ENCODE data around the gene PTPRF. TPM values are rescaled to one million over a fixed set of nuclear protein-coding genes. Genes with fewer than 3 reads are reported as not detected.

The PTPRF gene
- total and polyA plus RNA-seq, 2 donors: 26.0 to 40.6 TPM

DNA sequence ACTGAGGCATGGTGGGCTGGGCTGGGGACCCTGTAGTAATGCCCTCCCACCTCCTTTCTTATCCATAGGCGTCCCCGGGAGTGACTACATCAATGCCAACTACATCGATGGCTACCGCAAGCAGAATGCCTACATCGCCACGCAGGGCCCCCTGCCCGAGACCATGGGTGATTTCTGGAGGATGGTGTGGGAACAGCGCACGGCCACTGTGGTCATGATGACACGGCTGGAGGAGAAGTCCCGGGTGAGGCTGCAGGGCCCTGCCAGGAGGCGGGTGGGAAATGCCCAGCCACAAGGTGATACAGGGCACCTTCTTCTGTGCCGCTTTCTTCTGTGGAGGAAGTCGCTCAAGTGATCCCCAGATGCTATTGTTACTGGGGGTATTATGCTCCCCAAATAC, 87.0 kb downstream of the PTPRF start:
- no peaks in the 10 kb centered on the region for H3K27me3 ChIP-seq (ENCODE audit: control insufficient read depth in 2 of 2, insufficient read depth in 1 of 2, low read length in 1 of 2)
- H3K9me3 ChIP-seq (ENCODE audit: control insufficient read depth in 2 of 2, insufficient read depth in 1 of 2, low read length in 1 of 2): no peaks in the 10 kb centered on the region
- H3K36me3 ChIP-seq (ENCODE audit: control insufficient read depth in 2 of 2, insufficient read depth in 2 of 2, low read length in 1 of 2): no peaks in the 10 kb centered on the region
- no peak overlapping the region for H3K4me3 ChIP-seq (ENCODE audit: low read length in 2 of 2)
- H3K27ac ChIP-seq (ENCODE audit: low read depth in 1 of 2, low read length in 1 of 2): no peak overlapping the region
- DNase-seq (ENCODE audit: low read depth in 6 of 9, low spot score in 9 of 9): no peak
- WGBS: 97% methylated on average over 14 of the region's 14 CpGs
- no peaks in the 10 kb centered on the region for H3K4me1 ChIP-seq (ENCODE audit: control insufficient read depth in 2 of 2, insufficient read depth in 2 of 2, low read length in 2 of 2)

DNA sequence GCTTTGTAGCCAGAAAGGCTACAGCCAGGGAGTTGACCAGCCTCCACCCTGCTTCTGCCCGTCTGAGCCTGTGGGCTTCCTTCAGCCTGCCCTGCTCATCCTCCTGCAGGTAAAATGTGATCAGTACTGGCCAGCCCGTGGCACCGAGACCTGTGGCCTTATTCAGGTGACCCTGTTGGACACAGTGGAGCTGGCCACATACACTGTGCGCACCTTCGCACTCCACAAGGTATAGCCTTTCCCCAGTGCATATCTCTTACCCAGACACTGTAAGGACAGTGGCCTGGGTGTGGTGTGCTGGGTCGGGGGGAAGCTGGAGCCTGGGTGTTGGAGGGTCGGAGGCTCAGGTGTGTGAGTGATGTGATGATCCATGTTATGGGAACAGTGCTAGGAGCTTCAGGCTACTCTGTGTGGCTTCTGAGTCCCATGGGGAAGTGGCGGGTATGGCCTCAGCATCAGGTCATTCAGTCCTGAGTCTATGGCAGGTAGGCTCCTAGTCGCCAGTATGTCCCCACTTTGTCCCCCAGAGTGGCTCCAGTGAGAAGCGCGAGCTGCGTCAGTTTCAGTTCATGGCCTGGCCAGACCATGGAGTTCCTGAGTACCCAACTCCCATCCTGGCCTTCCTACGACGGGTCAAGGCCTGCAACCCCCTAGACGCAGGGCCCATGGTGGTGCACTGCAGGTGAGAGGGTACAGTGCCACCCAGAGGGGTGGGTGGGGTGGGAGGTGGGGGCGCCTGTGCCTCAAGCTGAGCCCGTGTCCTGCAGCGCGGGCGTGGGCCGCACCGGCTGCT, 88.0 kb downstream of the PTPRF start:
- Histone ChIP-seq H3K27ac (ENCODE audit: low read depth in 1 of 2, low read length in 1 of 2) (no peak overlapping the region), H3K4me3 (ENCODE audit: low read length in 2 of 2) (no peak overlapping the region), H3K36me3 (ENCODE audit: control insufficient read depth in 2 of 2, insufficient read depth in 2 of 2, low read length in 1 of 2) (no peaks in the 10 kb centered on the region), H3K27me3 (ENCODE audit: control insufficient read depth in 2 of 2, insufficient read depth in 1 of 2, low read length in 1 of 2) (no peaks in the 10 kb centered on the region), H3K9me3 (ENCODE audit: control insufficient read depth in 2 of 2, insufficient read depth in 1 of 2, low read length in 1 of 2) (no peaks in the 10 kb centered on the region), H3K4me1 (ENCODE audit: control insufficient read depth in 2 of 2, insufficient read depth in 2 of 2, low read length in 2 of 2) (no peaks in the 10 kb centered on the region)
- 98% methylated on average over 22 of the region's 22 CpGs for WGBS
- no peak for DNase-seq (ENCODE audit: low read depth in 6 of 9, low spot score in 9 of 9)

DNA sequence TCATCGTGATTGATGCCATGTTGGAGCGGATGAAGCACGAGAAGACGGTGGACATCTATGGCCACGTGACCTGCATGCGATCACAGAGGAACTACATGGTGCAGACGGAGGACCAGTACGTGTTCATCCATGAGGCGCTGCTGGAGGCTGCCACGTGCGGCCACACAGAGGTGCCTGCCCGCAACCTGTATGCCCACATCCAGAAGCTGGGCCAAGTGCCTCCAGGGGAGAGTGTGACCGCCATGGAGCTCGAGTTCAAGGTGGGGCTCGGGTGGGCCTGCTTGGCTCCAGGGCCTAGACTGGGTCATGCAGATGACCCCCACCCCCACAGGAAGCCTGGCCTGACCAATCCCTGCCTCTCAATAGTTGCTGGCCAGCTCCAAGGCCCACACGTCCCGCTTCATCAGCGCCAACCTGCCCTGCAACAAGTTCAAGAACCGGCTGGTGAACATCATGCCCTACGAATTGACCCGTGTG, 88.7 kb downstream of the PTPRF start:
- Histone ChIP-seq H3K27ac (ENCODE audit: low read depth in 1 of 2, low read length in 1 of 2) (no peak overlapping the region), H3K4me1 (ENCODE audit: control insufficient read depth in 2 of 2, insufficient read depth in 2 of 2, low read length in 2 of 2) (no peaks in the 10 kb centered on the region), H3K36me3 (ENCODE audit: control insufficient read depth in 2 of 2, insufficient read depth in 2 of 2, low read length in 1 of 2) (no peaks in the 10 kb centered on the region), H3K4me3 (ENCODE audit: low read length in 2 of 2) (no peak overlapping the region), H3K9me3 (ENCODE audit: control insufficient read depth in 2 of 2, insufficient read depth in 1 of 2, low read length in 1 of 2) (no peaks in the 10 kb centered on the region), H3K27me3 (ENCODE audit: control insufficient read depth in 2 of 2, insufficient read depth in 1 of 2, low read length in 1 of 2) (no peaks in the 10 kb centered on the region)
- WGBS: 98% methylated on average over 21 of the region's 21 CpGs
- no peak for DNase-seq (ENCODE audit: low read depth in 6 of 9, low spot score in 9 of 9)

DNA sequence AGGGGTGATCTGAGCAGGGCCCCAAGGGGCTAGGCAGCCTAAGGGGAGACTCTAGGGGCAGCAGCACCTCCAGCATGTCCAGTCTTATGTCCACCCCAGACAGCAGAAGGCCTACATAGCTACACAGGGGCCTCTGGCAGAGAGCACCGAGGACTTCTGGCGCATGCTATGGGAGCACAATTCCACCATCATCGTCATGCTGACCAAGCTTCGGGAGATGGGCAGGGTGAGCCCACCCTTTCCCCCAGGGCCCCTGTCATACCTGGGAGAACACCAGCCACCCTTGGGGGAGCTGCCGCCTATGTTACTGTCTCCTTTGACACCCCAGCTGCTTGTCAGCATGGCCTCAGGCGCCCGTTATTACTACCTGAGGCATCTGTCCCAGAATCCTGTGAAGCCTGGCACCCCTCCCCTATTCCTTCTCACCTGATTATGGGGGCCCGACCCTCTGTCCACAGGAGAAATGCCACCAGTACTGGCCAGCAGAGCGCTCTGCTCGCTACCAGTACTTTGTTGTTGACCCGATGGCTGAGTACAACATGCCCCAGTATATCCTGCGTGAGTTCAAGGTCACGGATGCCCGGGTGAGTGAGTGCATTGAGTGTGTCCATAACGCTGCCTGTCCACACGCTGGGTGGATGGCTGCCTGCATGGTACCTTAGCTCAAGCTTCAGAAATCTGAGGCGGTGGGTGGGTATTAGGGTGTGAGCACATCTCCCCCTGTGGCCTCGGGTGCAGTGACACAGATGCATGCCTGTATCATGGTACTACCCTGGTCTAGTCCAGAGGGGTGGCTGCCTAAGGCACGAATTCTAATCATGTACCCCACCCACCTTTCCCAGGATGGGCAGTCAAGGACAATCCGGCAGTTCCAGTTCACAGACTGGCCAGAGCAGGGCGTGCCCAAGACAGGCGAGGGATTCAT, 89.6 kb downstream of the PTPRF start:
- 96% methylated on average over 22 of the region's 22 CpGs for WGBS

DNA sequence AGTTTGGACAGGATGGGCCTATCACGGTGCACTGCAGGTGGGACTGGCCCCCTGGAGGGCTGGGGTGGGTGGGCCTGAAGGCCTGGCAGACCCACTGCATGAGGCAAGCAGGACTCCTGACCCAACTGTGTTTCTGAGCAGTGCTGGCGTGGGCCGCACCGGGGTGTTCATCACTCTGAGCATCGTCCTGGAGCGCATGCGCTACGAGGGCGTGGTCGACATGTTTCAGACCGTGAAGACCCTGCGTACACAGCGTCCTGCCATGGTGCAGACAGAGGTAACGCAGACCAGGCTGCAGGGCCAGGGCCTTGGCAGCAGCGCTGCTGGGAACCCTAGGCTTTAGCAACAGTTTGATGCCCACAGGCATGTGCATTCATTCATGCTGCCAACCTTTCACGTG, 90.3 kb downstream of the PTPRF start:
- Histone ChIP-seq H3K36me3 (ENCODE audit: control insufficient read depth in 2 of 2, insufficient read depth in 2 of 2, low read length in 1 of 2) (no peaks in the 10 kb centered on the region), H3K27ac (ENCODE audit: low read depth in 1 of 2, low read length in 1 of 2) (no peak overlapping the region), H3K4me1 (ENCODE audit: control insufficient read depth in 2 of 2, insufficient read depth in 2 of 2, low read length in 2 of 2) (no peaks in the 10 kb centered on the region), H3K4me3 (ENCODE audit: low read length in 2 of 2) (no peak overlapping the region), H3K9me3 (ENCODE audit: control insufficient read depth in 2 of 2, insufficient read depth in 1 of 2, low read length in 1 of 2) (no peaks in the 10 kb centered on the region), H3K27me3 (ENCODE audit: control insufficient read depth in 2 of 2, insufficient read depth in 1 of 2, low read length in 1 of 2) (no peaks in the 10 kb centered on the region)
- 97% methylated on average over 16 of the region's 16 CpGs for WGBS
- DNase-seq (ENCODE audit: low read depth in 6 of 9, low spot score in 9 of 9): no peak

More for the DNA sequence above, 89.6 kb downstream of the PTPRF start:
- no peak overlapping the region for H3K4me3 ChIP-seq (ENCODE audit: low read length in 2 of 2)
- no peaks in the 10 kb centered on the region for H3K36me3 ChIP-seq (ENCODE audit: control insufficient read depth in 2 of 2, insufficient read depth in 2 of 2, low read length in 1 of 2)
- H3K4me1 ChIP-seq (ENCODE audit: control insufficient read depth in 2 of 2, insufficient read depth in 2 of 2, low read length in 2 of 2): no peaks in the 10 kb centered on the region
- no peak for DNase-seq (ENCODE audit: low read depth in 6 of 9, low spot score in 9 of 9)
- no peaks in the 10 kb centered on the region for H3K27me3 ChIP-seq (ENCODE audit: control insufficient read depth in 2 of 2, insufficient read depth in 1 of 2, low read length in 1 of 2)
- no peak overlapping the region for H3K27ac ChIP-seq (ENCODE audit: low read depth in 1 of 2, low read length in 1 of 2)
- H3K9me3 ChIP-seq (ENCODE audit: control insufficient read depth in 2 of 2, insufficient read depth in 1 of 2, low read length in 1 of 2): no peaks in the 10 kb centered on the region

DNA sequence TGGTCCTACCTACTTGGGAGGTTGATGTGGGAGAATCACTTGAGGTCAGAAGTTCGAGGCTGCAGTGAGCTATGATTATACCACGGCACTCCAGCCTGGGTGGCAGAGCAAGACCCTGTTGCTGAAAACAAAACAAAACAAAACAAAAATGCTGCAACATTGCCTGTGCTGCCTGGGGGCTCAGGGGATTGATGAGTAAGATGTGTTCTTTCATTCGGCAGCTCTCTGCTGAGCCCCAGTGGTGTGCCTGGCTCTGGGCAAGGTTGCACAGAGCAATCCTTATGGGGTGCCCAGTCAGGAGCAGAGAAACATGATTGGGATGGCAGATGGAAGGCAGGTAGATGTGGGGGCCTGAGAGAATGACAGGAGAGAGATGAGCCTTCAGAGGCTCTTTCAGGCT, 90.7 kb downstream of the PTPRF start:
- 98% methylated on average over 3 of the region's 3 CpGs for WGBS
- H3K4me3 ChIP-seq (ENCODE audit: low read length in 2 of 2): no peak overlapping the region
- no peak overlapping the region for H3K27ac ChIP-seq (ENCODE audit: low read depth in 1 of 2, low read length in 1 of 2)
- no peaks in the 10 kb centered on the region for H3K9me3 ChIP-seq (ENCODE audit: control insufficient read depth in 2 of 2, insufficient read depth in 1 of 2, low read length in 1 of 2)
- H3K27me3 ChIP-seq (ENCODE audit: control insufficient read depth in 2 of 2, insufficient read depth in 1 of 2, low read length in 1 of 2): no peaks in the 10 kb centered on the region
- no peak for DNase-seq (ENCODE audit: low read depth in 6 of 9, low spot score in 9 of 9)
- H3K4me1 ChIP-seq (ENCODE audit: control insufficient read depth in 2 of 2, insufficient read depth in 2 of 2, low read length in 2 of 2): no peaks in the 10 kb centered on the region
- H3K36me3 ChIP-seq (ENCODE audit: control insufficient read depth in 2 of 2, insufficient read depth in 2 of 2, low read length in 1 of 2): no peaks in the 10 kb centered on the region

DNA sequence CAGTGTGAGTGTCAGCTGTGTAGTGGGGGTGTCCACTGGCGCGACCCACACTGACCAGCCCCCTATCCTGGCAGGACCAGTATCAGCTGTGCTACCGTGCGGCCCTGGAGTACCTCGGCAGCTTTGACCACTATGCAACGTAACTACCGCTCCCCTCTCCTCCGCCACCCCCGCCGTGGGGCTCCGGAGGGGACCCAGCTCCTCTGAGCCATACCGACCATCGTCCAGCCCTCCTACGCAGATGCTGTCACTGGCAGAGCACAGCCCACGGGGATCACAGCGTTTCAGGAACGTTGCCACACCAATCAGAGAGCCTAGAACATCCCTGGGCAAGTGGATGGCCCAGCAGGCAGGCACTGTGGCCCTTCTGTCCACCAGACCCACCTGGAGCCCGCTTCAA, 91.2 kb downstream of the PTPRF start:
- no peak overlapping the region for H3K4me3 ChIP-seq (ENCODE audit: low read length in 2 of 2)
- no peaks in the 10 kb centered on the region for H3K27me3 ChIP-seq (ENCODE audit: control insufficient read depth in 2 of 2, insufficient read depth in 1 of 2, low read length in 1 of 2)
- no peak overlapping the region for H3K27ac ChIP-seq (ENCODE audit: low read depth in 1 of 2, low read length in 1 of 2)
- no peaks in the 10 kb centered on the region for H3K36me3 ChIP-seq (ENCODE audit: control insufficient read depth in 2 of 2, insufficient read depth in 2 of 2, low read length in 1 of 2)
- WGBS: 95% methylated on average over 18 of the region's 18 CpGs
- no peaks in the 10 kb centered on the region for H3K4me1 ChIP-seq (ENCODE audit: control insufficient read depth in 2 of 2, insufficient read depth in 2 of 2, low read length in 2 of 2)
- no peaks in the 10 kb centered on the region for H3K9me3 ChIP-seq (ENCODE audit: control insufficient read depth in 2 of 2, insufficient read depth in 1 of 2, low read length in 1 of 2)
- DNase-seq (ENCODE audit: low read depth in 6 of 9, low spot score in 9 of 9): no peak

DNA sequence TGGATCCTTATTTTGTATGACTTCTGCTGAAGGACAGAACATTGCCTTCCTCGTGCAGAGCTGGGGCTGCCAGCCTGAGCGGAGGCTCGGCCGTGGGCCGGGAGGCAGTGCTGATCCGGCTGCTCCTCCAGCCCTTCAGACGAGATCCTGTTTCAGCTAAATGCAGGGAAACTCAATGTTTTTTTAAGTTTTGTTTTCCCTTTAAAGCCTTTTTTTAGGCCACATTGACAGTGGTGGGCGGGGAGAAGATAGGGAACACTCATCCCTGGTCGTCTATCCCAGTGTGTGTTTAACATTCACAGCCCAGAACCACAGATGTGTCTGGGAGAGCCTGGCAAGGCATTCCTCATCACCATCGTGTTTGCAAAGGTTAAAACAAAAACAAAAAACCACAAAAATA, 91.8 kb downstream of the PTPRF start:
- Histone ChIP-seq H3K36me3 (ENCODE audit: control insufficient read depth in 2 of 2, insufficient read depth in 2 of 2, low read length in 1 of 2) (no peaks in the 10 kb centered on the region), H3K27me3 (ENCODE audit: control insufficient read depth in 2 of 2, insufficient read depth in 1 of 2, low read length in 1 of 2) (no peaks in the 10 kb centered on the region), H3K4me3 (ENCODE audit: low read length in 2 of 2) (no peak overlapping the region), H3K9me3 (ENCODE audit: control insufficient read depth in 2 of 2, insufficient read depth in 1 of 2, low read length in 1 of 2) (no peaks in the 10 kb centered on the region), H3K27ac (ENCODE audit: low read depth in 1 of 2, low read length in 1 of 2) (no peak overlapping the region), H3K4me1 (ENCODE audit: control insufficient read depth in 2 of 2, insufficient read depth in 2 of 2, low read length in 2 of 2) (no peaks in the 10 kb centered on the region)
- no peak for DNase-seq (ENCODE audit: low read depth in 6 of 9, low spot score in 9 of 9)
- 89% methylated on average over 10 of the region's 10 CpGs for WGBS
